HUES64 (cell line): Measurements from ENCODE around the gene CDH4.

Source experiments
- H3K27ac ChIP-seq: 2 replicates; pipeline ENCODE4 v1.7.0; 2013; ENCODE audit warnings: low read depth, low read length, inconsistent platforms
- H3K27me3 ChIP-seq: 2 replicates; pipeline ENCODE4 v1.6.1; 2013; ENCODE audit warnings: mild to moderate bottlenecking, low read length; ENCODE audit not compliant: insufficient read depth
- H3K36me3 ChIP-seq: 2 replicates; pipeline ENCODE4 v1.6.1; 2013; ENCODE audit warnings: mild to moderate bottlenecking, low read length; ENCODE audit not compliant: insufficient read depth
- H3K4me1 ChIP-seq: 2 replicates; pipeline ENCODE4 v1.6.1; 2013; ENCODE audit warnings: mild to moderate bottlenecking, low read length, moderate library complexity; ENCODE audit not compliant: insufficient read depth
- H3K4me3 ChIP-seq: 2 replicates; pipeline ENCODE4 v1.5.1; 2013; ENCODE audit warnings: mild to moderate bottlenecking, low read length, moderate library complexity
- H3K9ac ChIP-seq: 2 replicates; pipeline ENCODE4 v1.6.1; 2013; ENCODE audit warnings: mild to moderate bottlenecking, low read depth, low read length
- H3K9me3 ChIP-seq: 2 replicates; pipeline ENCODE4 v1.6.1; 2013; ENCODE audit warnings: low read depth, low read length; ENCODE audit not compliant: insufficient read depth
- WGBS: fragments of 150-250, 120-280 bp; methylation state at CpG from one replicate; pipeline ENCODE4 v1.1.7; 2013; ENCODE audit warnings: missing lambda C conversion rate; 5-methylcytosine and 5-hydroxymethylcytosine counted together

CDH4 gene

GRCh38 chr20:61315319-61315718 lies 63.3 kb downstream of the CDH4 start:
- no peak overlapping the region for H3K4me3 ChIP-seq
- H3K9ac ChIP-seq: no peak overlapping the region
- no peaks in the 10 kb centered on the region for H3K36me3 ChIP-seq
- no peaks in the 10 kb centered on the region for H3K4me1 ChIP-seq
- H3K27me3 ChIP-seq: no peaks in the 10 kb centered on the region
- H3K27ac ChIP-seq: no peak overlapping the region
- H3K9me3 ChIP-seq: no peaks in the 10 kb centered on the region
- 92% methylated on average over 9 of the region's 9 CpGs for WGBS

DNA sequence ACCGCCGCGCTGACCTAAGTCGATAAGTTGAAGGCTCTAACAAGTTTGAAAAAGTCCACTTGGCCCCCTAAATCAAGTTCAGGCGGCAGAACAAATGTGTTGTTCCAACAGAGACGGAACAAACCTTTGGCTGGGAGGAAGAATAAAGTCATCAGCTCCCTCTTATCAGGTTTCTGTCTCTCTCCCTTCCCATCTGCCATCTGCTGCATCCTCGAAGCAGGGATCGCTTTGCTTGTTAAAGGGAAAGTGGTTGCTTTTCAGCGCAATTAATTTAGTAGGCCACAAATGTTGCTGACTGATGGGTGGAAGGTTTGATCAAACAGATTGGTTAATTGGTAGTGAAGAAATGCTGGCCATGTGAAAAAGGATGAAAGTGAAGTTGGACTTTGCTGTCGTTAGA lies 64.3 kb downstream of the CDH4 start:
- H3K9ac ChIP-seq: no peak overlapping the region
- WGBS: 89% methylated on average over 10 of the region's 10 CpGs
- no peaks in the 10 kb centered on the region for H3K36me3 ChIP-seq
- no peaks in the 10 kb centered on the region for H3K9me3 ChIP-seq
- H3K4me1 ChIP-seq: no peaks in the 10 kb centered on the region
- H3K4me3 ChIP-seq: no peak overlapping the region
- H3K27ac ChIP-seq: no peak overlapping the region
- H3K27me3 ChIP-seq: no peaks in the 10 kb centered on the region

- no peak overlapping the region for H3K9ac ChIP-seq
- H3K9me3 ChIP-seq: no peaks in the 10 kb centered on the region
- H3K36me3 ChIP-seq: no peaks in the 10 kb centered on the region
- H3K27ac ChIP-seq: no peak overlapping the region
- H3K4me1 ChIP-seq: no peaks in the 10 kb centered on the region
- 91% methylated on average over 12 of the region's 12 CpGs for WGBS
- no peaks in the 10 kb centered on the region for H3K27me3 ChIP-seq
- no peak overlapping the region for H3K4me3 ChIP-seq
Observed at GRCh38 chr20:61317966-61318530, 66.0 kb downstream of the CDH4 start.

DNA sequence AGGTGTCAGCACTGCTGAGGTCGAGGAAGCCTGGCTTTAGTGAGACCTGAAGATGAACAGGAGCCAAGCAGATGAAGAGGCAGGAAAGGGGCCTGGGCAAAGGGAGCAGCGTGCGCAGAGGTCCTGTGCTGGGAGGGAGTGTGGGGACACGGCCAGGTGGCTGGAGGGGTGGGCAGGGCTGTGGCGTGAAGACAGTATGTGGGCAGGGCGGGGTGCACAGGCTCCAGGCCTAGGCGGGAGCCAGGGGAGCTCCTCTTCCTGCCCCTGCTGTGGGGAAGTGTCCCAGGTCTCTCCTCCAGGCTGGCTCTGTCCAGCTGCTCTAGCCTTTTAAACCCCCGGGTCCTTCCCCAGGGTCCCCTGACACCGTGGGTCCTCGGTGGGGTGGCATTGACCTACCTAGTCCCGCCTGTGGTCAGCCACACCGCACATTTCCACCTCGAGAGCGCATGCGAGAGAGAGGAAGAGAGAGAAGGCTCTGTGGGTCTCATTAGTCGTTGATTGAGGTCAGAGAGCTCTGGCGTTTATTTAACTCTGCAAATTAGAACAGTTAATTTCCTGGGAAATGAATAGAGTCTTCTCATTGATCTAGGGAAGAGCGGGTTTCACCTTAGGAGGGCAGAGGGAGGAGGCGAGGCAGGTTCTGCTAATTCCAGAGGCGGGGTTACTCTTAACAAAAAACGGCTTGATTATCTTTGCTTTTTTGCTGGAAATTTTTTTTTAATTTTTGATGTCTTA lies 68.8 kb downstream of the CDH4 start:
- H3K27me3 ChIP-seq: no peaks in the 10 kb centered on the region
- WGBS: 89% methylated on average over 21 of the region's 21 CpGs
- no peaks in the 10 kb centered on the region for H3K36me3 ChIP-seq
- H3K4me3 ChIP-seq: no peak overlapping the region
- H3K27ac ChIP-seq: no peak overlapping the region
- H3K4me1 ChIP-seq: no peaks in the 10 kb centered on the region
- no peak overlapping the region for H3K9ac ChIP-seq
- no peaks in the 10 kb centered on the region for H3K9me3 ChIP-seq

- Histone ChIP-seq H3K4me1 (no peaks in the 10 kb centered on the region), H3K4me3 (no peak overlapping the region), H3K36me3 (no peaks in the 10 kb centered on the region), H3K9ac (no peak overlapping the region), H3K27me3 (no peaks in the 10 kb centered on the region), H3K27ac (no peak overlapping the region), H3K9me3 (no peaks in the 10 kb centered on the region)
- 96% methylated on average over 13 of the region's 13 CpGs for WGBS
Observed at GRCh38 chr20:61321481-61321880, 69.4 kb downstream of the CDH4 start.

DNA sequence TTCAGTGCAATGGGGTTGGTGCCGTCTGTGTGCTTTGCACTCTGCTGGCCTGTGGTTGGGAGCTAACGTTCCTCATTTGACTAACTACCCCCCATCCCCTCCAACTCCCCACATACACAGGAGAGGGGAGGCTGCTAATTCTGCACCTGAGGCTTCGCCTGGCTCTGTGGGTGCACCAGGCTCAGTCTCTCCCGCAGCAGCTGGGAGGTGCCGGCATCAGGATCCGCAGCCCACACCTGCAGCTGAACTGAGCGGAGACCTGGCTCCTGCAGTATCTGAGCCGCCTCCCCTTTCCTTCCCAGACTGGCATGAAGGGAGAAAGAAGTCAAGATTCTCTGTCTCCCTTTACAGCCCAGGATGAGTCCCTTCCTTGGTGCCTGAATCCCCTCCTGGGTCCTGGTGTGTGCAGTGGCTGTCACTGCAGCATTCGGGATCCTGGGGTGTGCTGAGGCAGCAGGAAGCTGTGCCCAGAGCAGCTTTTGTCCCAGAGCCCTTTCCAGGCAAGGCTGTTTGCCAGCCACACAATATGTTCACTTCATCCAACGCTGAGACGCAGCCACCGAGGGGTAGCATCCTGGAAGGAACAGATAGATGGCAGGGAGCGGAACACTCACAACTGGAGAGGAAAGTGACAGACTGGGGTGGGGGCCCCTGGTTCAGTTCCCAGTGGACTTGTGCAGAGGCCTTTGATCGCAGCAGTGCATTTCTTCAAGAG lies 70.2 kb downstream of the CDH4 start:
- H3K9ac ChIP-seq: no peak overlapping the region
- H3K9me3 ChIP-seq: no peaks in the 10 kb centered on the region
- H3K4me3 ChIP-seq: no peak overlapping the region
- no peaks in the 10 kb centered on the region for H3K4me1 ChIP-seq
- 84% methylated on average over 14 of the region's 14 CpGs for WGBS
- no peaks in the 10 kb centered on the region for H3K36me3 ChIP-seq
- H3K27me3 ChIP-seq: no peaks in the 10 kb centered on the region
- no peak overlapping the region for H3K27ac ChIP-seq

GRCh38 chr20:61324906-61325305 lies 72.8 kb downstream of the CDH4 start:
- no peak overlapping the region for H3K9ac ChIP-seq
- no peak overlapping the region for H3K27ac ChIP-seq
- H3K9me3 ChIP-seq: no peaks in the 10 kb centered on the region
- WGBS: 92% methylated on average over 8 of the region's 8 CpGs
- no peak overlapping the region for H3K4me3 ChIP-seq
- H3K4me1 ChIP-seq: no peaks in the 10 kb centered on the region
- H3K36me3 ChIP-seq: no peaks in the 10 kb centered on the region
- no peaks in the 10 kb centered on the region for H3K27me3 ChIP-seq

GRCh38 chr20:61325718-61326117 lies 73.7 kb downstream of the CDH4 start:
- Histone ChIP-seq H3K27me3 (no peaks in the 10 kb centered on the region), H3K27ac (no peak overlapping the region), H3K9me3 (no peaks in the 10 kb centered on the region), H3K9ac (no peak overlapping the region), H3K36me3 (no peaks in the 10 kb centered on the region), H3K4me3 (no peak overlapping the region), H3K4me1 (no peaks in the 10 kb centered on the region)
- 93% methylated on average over 9 of the region's 10 CpGs for WGBS

- no peaks in the 10 kb centered on the region for H3K9me3 ChIP-seq
- H3K27me3 ChIP-seq: no peaks in the 10 kb centered on the region
- H3K4me1 ChIP-seq: no peaks in the 10 kb centered on the region
- no peak overlapping the region for H3K27ac ChIP-seq
- WGBS: 86% methylated on average over 17 of the region's 17 CpGs
- no peak overlapping the region for H3K4me3 ChIP-seq
- H3K9ac ChIP-seq: no peak overlapping the region
- no peaks in the 10 kb centered on the region for H3K36me3 ChIP-seq
Observed at GRCh38 chr20:61328911-61329558, 77.0 kb downstream of the CDH4 start.

GRCh38 chr20:61330441-61330840 lies 78.4 kb downstream of the CDH4 start:
- Histone ChIP-seq H3K36me3 (no peaks in the 10 kb centered on the region), H3K9me3 (no peaks in the 10 kb centered on the region), H3K27me3 (no peaks in the 10 kb centered on the region), H3K4me1 (no peaks in the 10 kb centered on the region), H3K27ac (no peak overlapping the region), H3K4me3 (no peak overlapping the region), H3K9ac (no peak overlapping the region)
- 87% methylated on average over 14 of the region's 14 CpGs for WGBS

- 79% methylated on average over 11 of the region's 11 CpGs for WGBS
Observed at GRCh38 chr20:61331543-61331942, 79.5 kb downstream of the CDH4 start.

More at GRCh38 chr20:61331543-61331942, 79.5 kb downstream of the CDH4 start:
- Histone ChIP-seq H3K27ac (no peak overlapping the region), H3K27me3 (no peaks in the 10 kb centered on the region), H3K9ac (no peak overlapping the region), H3K9me3 (no peaks in the 10 kb centered on the region), H3K36me3 (no peaks in the 10 kb centered on the region), H3K4me3 (no peak overlapping the region), H3K4me1 (no peaks in the 10 kb centered on the region)
